ENCODE results near the gene PCNX2.
"Not testable (repeated sequence)": the region's sequence is repeated elsewhere in the genome, so short reads cannot be mapped to it uniquely, and the experiment has no call there.

Gene PCNX2

DNA sequence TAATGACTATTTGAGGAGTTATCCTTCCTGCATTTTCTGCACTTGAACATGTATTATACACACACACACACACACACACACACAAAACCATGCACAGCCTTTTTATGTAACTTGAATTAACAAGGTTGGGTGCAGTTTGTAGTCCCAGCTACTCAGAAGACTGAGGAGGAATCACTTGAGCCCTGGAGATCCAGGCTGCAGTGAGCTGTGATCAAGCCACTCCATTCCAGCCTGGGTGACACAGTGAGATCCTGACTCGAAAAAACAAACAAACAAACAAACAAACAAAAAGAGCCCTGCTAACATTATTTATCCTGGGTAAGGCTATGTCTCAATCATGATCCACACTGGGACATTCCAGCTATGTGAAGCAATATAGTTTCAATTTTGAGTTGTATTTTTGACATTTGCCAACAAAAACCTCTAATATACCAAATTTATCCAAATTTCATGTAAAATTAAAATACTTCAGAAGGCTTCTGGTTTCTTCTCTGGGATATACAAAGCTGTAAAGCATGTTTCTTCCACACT, 188.3 kb downstream of the PCNX2 start:
- DNase-seq (ENCODE audit: low read depth in 3 of 3) = no peak

DNA sequence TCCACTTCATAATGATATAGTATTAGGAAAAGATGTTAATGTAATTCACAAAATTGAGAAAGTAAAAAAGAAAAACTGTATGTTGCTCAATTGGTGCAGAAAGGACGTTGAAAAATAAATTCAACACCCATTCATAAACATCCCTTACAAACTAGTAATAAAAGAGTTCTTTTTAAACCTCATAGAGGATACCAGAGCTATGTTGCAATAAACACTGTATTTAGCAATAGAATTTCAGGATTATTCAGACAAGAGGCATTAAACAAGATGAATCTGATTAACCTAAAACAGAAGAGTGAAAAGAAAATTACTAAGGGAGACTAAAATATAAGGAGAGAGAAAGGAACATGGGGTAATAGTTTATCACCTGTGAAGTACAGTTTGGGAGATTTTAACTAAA, 190.3 kb downstream of the PCNX2 start:
- DNase-seq (ENCODE audit: low read depth in 3 of 3) = no peak

DNA sequence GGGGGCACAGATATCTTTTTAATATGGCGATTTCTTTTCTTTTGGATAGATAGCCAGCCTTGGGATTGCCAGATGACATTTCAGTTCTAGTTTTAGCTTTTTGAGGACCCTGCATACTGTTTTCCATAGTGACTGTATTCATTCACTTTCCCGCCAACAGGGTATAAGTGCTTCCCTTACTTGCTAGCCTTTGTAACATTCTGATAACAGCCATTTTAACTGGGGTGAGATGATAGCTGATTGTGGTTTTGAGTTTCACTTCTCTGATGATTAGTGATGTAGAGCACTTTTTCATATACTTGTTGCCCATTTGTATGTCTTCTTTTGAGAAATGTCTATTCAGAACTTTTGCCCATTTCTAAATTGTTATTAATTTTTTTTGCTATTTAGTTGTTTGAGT, 193.2 kb downstream of the PCNX2 start:
- no peak for DNase-seq (ENCODE audit: low read depth in 3 of 3)

DNA sequence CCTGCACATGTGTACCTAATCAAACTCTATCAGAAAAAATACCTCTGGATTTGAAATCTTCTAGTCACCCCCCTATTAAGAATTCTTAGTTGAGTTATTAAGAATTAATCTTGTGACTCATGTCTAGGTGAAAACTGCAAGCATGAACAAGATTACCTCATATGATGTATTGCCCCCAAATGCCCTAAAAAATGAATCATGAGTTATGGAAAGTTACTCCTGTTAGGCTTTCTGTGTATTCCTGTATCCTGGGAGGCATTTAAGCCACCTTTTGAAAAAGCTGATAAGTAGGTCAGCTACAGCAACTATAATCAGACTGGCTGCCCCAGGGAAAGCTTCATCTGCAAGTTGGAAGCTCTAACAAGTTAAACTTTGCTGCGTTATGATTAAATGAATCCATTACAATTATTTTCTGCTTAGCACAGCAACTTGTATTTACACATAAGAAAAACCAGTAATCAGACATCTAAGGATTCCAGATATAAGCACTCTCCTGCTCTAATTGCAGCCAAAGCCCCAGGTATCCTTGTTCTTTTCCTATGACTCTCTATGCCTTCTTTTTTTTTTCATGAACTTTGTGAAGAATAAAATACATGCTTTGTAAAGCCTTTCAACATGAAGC, 197.5 kb downstream of the PCNX2 start:
- no peak for DNase-seq (ENCODE audit: low read depth in 3 of 3)

DNA sequence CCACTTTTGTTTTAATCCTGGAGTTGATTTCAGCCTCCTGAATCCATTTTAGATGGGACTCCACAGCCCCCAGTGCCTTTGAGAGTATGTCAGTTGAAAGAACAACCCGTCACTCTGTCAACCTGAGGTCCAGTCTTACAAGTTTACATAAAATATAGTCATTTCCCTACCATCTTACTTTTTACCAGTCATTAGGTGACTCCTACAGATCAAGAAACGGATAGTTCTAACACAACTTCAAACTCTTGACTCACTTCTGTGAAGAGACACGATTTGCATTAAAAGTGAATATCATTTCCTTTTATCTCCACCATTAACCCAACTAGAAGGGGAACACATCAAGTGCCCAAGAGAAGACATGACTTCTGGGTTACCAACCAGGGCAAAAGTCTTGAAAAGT, 198.0 kb downstream of the PCNX2 start:
- DNase-seq (ENCODE audit: low read depth in 3 of 3) = no peak

DNA sequence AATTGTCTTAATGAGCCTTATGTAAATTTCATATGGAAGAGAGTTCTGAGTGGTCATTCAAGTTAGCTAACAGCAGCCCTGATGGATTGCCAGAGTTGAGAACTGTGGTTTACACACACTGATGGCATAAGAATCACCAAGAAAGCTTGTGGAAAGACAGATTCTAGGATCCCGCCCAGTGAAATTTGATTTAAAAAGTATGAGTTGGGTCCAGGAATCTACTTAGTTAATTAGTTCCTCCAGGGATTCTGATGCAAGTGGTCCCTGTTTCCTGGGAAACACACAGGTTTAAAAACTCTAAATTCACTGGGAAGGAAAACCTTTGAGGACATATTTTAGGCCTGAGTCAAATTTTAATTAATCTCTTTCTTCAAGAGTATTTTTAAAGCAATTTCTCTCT, 200.8 kb downstream of the PCNX2 start:
- DNase-seq (ENCODE audit: low read depth in 3 of 3) = no peak

DNA sequence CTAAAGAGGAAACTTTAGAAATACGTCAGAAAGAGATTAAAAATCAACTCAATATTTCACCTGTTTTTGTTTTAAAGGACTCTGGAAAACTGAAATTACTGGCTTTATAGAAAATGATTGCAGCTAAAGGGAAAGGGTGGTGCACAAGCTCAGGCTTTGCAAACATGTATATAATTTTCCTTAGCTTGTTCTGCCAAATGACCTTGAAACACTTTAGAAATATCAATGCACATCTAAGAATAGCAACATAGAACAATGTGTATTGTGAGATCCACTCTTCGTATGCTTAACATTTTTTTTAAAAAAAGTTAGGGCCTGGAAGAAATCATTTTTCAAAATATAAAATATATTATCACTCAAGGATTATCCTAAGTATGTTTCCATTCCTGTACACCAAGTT, 201.3 kb downstream of the PCNX2 start:
- DNase-seq (ENCODE audit: low read depth in 3 of 3) = no peak

DNA sequence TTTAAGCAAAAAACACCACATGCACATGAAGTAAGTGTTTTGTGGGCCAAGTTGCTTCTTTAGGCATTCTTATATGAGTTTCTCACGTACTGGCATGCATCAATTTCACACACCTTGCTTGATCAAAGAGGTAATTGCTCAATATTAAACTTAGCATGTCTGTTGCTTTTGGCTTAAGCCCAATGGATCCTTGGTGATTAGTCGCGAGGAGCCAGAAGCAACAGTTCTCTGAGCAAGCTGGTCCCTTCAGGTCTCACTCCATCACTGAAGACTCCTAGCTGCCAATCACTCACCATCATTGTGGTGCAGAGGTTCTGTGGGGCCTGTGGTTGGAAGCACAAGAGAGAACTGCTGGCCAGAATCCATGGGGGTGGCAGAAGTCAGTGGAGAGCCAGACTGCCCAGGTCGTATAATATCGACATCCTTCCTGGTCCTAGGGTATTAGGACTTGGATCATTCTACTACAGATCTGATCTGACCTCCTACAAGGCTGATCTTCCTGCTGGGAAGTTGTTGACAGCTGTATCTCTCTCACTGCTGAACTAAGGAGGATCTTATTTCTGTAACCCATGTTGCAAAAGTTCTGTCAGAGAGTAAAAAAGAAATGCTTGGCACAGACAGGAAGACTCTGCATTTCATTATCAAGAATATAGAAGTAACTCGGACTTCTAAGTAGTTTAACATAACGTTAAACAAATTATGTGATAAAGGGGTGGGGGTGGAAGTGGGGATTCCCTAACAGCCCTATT, 204.6 kb downstream of the PCNX2 start:
- DNase-seq (ENCODE audit: low read depth in 3 of 3) = no peak

DNA sequence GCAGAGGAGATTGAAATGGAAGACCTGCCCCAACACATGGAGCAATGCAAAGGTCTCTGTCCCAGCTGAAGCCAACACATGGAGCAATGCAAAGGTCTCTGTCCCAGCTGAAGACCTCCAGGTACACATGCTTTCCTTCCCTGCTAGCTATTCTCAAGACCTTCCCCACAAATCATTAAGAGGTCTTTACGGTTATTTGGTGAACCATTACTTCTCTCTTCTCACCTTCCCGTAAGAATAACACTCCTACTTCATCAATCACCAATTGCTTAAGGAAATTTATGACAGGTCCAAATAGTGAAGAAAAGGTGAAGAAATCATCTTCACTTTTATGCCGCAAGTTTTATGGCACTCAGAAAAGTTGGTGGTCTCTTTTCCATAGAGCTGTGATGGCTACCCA, 206.3 kb downstream of the PCNX2 start:
- no peak for DNase-seq (ENCODE audit: low read depth in 3 of 3)

DNA sequence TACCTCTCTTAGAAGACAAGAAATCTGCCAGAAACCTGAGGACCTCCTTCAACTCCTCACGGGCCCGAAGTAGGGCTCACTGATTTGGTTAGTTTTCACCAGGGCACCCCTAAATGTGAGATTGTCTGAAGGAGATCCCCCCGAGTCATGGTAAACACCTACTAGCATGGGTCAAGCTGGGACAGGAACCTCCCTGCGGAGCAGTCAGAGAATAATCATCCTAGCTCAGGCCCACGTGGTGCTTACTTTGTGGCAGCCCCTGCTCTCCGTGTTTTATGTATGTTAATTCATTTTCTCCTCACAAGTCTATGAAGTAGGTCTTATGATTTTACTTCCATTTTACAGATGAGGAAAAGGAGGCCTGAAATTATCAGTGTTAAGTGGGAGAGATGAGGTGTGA, 206.9 kb downstream of the PCNX2 start:
- DNase-seq (ENCODE audit: low read depth in 3 of 3) = no peak

DNA sequence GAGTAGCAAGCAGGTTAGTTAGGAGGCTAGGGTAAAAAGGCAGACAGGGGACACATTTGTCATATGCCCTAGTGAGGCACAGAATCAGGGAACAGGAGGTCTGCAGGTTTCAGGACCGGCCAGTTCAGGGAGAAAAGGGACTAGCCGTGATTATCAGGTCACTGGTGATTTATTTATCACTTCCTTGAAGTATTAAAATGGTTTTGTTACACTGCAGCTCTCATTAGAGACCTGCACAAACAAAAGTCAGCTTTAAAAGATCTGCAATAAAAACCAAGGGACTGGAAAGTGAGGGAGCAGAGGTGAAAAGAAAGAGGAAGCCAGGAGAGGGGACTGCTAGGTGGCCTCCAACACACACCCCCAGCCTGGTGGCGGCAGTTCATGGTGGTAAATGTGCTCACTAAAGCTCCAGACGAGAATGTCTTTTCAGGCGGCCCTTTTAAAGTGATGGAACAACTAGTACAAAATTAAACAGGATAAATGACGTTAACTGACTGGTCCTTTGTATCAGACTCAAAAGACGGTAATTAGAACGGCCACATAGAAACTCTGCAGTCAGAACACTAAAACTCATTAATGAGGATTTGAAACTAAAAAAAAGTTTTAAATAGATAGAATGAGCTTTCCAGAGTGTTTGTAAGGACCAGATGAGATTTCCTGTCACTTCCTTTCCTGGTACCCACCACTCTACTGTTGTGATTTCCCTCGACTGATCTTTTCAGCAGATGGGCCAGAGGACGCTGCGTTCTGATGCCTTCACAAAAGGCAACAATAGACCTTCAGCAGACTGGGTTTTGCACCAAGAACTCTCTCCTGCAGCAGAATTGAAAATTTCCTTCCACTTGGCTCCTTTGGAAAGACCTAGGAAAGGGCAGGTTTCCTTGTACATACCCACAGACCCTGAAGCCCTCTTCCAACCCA, 208.3 kb downstream of the PCNX2 start:
- no peak for DNase-seq (ENCODE audit: low read depth in 3 of 3)

DNA sequence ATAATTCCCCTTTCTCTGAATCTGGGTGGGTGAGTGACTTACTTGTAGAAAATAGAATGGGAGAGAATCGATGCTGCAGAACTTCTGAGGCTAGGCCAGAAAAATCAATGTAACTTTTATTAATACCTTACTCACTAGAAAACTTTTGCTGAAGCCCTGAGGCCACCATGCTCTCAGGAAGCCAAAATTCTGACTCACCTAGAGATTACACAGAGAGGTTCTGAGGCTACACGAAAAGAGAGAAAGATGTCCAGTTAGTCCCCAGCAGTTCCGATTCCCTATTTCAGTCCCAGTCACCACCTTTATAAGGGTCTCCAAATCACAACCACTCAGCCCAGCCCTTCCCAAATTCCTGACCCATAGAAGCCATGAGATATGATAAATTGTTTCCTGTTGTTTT, 210.0 kb downstream of the PCNX2 start:
- DNase-seq (ENCODE audit: low read depth in 3 of 3) = no peak

DNA sequence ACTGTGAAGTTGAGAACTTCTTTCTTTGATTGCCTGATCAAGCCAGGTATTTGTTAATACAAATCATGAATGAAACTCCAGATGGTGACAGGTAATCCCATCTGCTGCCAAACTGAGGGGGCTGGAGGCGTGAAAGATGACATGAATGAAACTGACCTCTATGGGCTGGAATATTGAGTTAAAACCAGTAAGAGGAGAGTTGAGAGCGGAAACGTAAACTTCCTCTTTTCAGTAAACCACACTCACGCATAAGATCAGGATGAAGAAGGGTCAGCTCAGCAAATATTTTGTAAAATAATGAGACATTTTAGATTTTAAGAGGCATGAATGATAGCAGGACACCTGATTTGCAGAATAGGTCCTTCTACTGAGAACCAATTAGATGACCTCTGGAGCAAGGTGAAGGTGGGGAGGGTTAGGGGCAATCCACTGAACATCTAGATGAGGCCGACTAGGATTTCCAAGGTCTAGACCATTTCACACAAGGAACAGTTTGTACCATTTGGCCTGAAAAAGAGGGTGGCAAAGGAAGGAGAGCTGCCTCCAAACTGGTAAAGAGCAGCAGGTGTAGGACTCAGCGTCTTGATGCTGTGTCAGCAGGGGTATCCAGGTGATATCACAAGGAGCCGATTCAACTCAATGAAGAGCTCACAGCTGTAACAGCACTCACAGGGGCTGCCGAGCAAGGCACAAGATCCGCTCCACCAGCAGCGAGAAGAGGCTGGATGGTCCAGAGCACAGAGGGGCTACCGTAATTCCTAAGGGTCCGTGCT, 212.6 kb downstream of the PCNX2 start:
- DNase-seq (ENCODE audit: low read depth in 3 of 3) = no peak

DNA sequence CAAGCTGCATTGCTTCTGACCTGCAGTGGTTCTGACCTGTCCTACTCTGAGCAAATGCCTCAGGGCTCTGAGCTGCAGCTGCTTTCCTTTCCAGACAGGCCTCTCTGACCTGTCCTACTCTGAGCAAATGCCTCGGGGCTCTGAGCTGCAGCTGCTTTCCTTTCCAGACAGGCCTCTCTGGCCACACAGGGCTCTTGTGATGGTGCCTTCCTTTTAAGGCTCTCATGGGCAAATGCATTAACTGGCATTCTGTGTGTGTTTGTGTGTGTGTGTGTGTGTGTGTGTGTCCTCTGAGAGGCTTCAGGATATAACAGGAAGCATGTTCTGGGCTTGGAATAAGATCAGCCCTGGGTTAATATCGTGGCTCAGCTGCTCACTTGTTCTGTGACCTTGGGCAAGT, 213.8 kb downstream of the PCNX2 start:
- no peak for DNase-seq (ENCODE audit: low read depth in 3 of 3)

DNA sequence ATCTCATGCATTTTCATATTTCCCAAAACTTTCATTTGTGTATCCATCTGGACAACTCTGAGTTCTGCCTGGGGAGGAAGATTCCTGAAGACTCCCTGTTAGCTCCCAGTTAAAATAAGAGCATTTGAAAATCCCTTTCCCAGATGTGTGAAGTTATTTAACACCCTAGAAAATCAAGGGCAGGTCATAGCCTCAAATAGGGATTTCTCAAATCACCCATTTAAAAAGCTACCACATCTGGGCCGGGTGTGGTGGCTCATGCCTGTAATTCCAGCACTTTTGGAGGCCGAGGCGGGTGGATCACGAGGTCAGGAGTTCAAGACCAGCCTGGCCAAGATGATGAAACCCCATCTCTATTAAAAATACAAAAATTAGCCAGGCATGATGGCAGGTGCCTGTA, 214.7 kb downstream of the PCNX2 start:
- DNase-seq (ENCODE audit: low read depth in 3 of 3) = not testable (repeated sequence)

DNA sequence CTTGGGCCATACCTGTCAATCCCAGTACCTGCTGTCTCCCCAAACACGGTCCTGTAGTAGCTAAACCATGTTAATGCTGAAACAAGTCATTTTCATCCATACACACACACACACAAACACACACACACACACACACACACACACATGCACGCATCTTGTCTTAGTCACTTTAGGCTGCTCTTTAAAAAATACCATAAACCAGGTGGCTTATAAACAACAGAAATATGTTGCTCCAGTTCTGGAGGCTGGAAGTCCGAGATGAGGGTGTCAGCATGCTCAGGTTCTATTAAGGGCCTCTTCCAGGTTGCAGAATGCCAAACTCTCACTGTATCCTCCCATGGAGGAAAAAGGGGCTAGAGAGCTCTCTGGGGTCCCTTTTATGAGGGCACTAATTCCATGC, 215.2 kb downstream of the PCNX2 start:
- no peak for DNase-seq (ENCODE audit: low read depth in 3 of 3)

DNA sequence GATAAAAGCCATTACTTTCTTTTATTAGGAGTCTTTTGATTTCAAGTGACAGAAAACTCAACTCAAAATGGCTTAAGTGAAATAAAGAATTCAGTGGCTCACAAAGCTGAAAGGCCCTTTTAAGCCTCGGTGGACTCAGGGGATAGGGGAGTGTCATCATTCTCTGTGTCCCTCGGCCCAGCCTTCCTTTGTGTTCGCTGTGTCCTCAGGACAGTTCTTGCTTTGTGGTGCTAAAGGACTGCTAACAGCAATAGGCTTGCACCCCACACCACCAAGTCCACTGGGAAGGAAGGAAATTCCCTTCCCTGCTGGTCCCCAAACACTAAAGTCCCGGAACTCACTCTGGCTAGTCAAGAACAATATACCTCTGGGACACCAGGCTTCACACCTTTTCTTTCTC, 216.0 kb downstream of the PCNX2 start:
- DNase-seq (ENCODE audit: low read depth in 3 of 3) = no peak

DNA sequence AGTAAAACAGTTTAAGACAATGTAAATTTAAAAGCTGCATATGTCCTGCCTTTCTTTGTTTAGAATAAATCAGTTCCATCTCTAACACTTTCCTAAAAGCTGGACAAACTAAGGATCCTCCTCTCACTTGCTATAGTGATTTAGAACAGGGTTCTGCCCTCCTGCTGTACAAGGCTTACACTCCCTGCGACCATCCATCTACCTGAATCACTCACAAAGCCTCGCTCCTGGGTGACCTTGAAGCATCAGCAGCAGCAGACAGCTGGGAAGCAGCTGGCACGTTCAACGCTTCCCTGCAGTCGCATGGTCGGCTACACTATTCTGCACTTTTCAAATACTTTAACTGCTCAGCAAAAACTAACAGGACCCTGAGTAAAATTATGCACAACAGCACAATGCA, 217.1 kb downstream of the PCNX2 start:
- no peak for DNase-seq (ENCODE audit: low read depth in 3 of 3)

DNA sequence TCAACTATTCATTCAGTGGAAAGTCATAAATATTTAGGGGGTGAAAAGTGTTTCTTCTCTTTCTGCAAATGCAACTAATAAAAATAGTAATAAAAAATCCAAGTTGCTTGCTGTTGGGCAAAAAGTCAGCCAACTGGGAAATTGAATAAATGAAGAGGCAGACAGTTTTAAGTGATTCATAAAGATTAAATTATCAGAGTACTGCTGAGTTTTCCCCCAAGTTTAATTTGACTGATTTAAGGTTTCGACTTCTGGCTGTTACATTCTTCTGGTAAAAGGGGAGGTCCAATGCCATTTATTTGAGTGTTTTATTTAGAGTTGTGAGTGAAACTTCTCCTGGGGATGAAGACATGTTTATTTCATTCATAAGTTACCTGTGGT, 219.6 kb downstream of the PCNX2 start:
- DNase-seq (ENCODE audit: low read depth in 3 of 3) = no peak

DNA sequence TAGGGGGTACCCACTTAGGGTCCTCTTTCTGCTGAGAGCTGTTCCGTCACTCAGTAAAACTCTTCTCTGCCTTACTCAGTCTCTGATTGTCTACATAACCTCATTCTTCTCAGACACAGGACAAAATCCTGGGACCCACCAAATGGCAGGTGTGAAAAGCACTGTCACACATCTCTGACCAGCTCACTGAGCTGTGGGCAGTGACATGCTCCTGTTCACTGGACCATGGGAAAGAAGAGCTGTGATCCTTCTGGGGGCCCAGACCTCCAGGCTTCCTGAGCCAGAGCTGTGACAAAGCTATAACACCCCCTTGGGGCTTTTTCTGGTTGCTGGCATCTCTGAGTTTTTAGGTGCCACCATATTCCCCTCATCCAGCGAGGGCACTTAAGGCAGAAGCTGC, 229.4 kb downstream of the PCNX2 start:
- DNase-seq (ENCODE audit: low read depth in 3 of 3) = no peak

DNA sequence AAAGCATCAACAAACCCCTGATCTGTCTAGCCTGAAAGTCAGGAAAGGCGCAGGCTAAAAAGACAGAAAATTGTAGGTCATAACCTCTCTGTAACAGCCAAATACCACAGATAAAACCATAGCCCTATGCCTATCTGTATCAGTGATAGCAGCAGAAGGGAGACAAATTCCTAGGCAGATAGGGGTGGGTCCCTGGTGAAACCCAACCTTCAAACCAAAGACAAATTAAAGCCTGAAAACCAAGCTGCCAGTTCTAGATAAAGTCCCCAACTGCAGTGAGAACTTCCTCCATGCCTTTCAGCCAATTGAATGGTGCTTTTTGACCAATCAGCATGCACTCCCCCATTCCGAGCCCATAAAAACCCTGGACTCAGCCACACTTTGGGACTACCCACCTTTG, 229.8 kb downstream of the PCNX2 start:
- no peak for DNase-seq (ENCODE audit: low read depth in 3 of 3)

DNA sequence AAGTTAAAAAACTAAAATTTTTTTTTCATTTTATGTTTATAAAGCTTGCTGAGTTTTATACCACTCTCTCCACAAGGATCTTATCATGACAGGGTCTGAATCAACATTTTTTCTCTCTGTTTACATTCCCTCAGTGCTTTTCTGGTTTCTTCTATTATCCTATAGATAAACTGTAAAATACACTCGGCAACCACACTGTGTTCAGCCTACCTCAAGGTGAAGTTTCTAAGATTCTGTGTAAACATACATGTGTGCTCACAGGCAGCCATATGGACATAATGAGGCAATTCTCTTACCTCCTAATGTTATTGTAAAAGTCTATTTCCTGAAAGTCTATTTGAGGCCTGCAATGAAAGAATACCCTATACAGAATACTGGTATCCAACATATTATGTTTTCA, 230.5 kb downstream of the PCNX2 start:
- no peak for DNase-seq (ENCODE audit: low read depth in 3 of 3)

All from stimulated activated CD4-positive, alpha-beta T cell treated with anti-CD3 and anti-CD28 coated beads, TNF-alpha, amount 100 ng/mL, for 48 hours (primary cell).